ENCODE data around the gene NUP210L. TPM values are rescaled to one million over a fixed set of nuclear protein-coding genes. Genes with fewer than 3 reads are reported as not detected.
A peak's percentile ranks its signal among the peaks of the same experiment; 100 is the strongest.

NUP210L gene
- total and polyA plus RNA-seq, 9 of the 15 experiments (the other 6 are each of a cell fraction or from before 2014, with no cell fraction given) = 0.01 to 0.04 TPM; not detected in 7

GRCh38 chr1:154178911-154179811 lies 24.3 kb upstream of the NUP210L start:
- Histone ChIP-seq H3K9ac (ENCODE audit: insufficient read depth in 1 of 2, low read depth in 2 of 2, low read length in 2 of 2) (peak overlapping the region; percentile 50 to 82), H3K9me1 (ENCODE audit: control insufficient read depth, insufficient read depth, low read length) (no peaks in the 10 kb centered on the region), H3K4me1 (replicated peaks in 1 of 2; ENCODE audit: control insufficient read depth in 2 of 2, insufficient read depth in 2 of 2, low read length in 2 of 2) (peaks cover 27 to 40% of the 10 kb centered on the region in 2 experiments), H3K79me2 (ENCODE audit: control insufficient read depth, insufficient read depth, low read length) (peaks cover 87% of the 10 kb centered on the region), H3K4me3 (peak overlapping the region; percentile 17; the same call in 1 of the 2 replicates), H3K4me2 (ENCODE audit: insufficient read depth, low read length) (peak overlapping the region; percentile 74), H3K27ac (ENCODE audit: extremely low read depth, low read depth, low read length) (peak overlapping the region; percentile 65), H3K36me3 (ENCODE audit: control insufficient read depth, insufficient read depth, low read length) (peaks cover 68% of the 10 kb centered on the region), H3K9me3 (replicated peaks; ENCODE audit: control insufficient read depth, insufficient read depth, low read depth, low read length) (no peaks in the 10 kb centered on the region; the same call in 1 of the 2 replicates), H3K27me3 (ENCODE audit: control insufficient read depth in 2 of 2, insufficient read depth in 2 of 2, low read length in 2 of 2) (no peaks in the 10 kb centered on the region), H4K20me1 (replicated peaks; ENCODE audit: control insufficient read depth, insufficient read depth, low read length) (peaks cover 55% of the 10 kb centered on the region), H2AFZ (ENCODE audit: low read depth, low read length) (no peak overlapping the region)
- intact Hi-C loops (cut with micrococcal nuclease) (no loop called here), in situ Hi-C loops (cut with MboI) (no loop called here)
- FAIRE-seq = peak; percentile 70
- BruUV-seq (replicated peaks) = no TSS peak
- peak; percentile 49 for ATAC-seq
- 29% methylated on average over 9 of the region's 10 CpGs for WGBS (ENCODE audit: insufficient coverage, low coverage, missing lambda C conversion rate)
- POLR2A ChIA-PET = interaction anchor here (0.5 to 3.9 kb wide), 8 partner anchors 9 to 415 kb away, joined by 3 to 22 read pairs (median 6); partner anchors contain the start of gene RPS27
- DNase-seq (ENCODE audit: extremely low read depth in 1 of 4, low spot score in 3 of 4) = peak in 2 of 4 experiments; percentile 60 to 72
- CTCF ChIA-PET (ENCODE audit: low intra/inter-chr PET ratio) = no interaction called here
- TF ChIP-seq SIN3A (IDR thresholded peaks at IDR 0.05; ENCODE audit: borderline replicate concordance in 2 of 2, control insufficient read depth in 1 of 2, low read depth in 2 of 2, low read length in 2 of 2) = no peak
- TF ChIP-seq HMBOX1 (IDR thresholded peaks at IDR 0.05) = peak; percentile 88
- no peak for TF ChIP-seq ZHX1 (conservative IDR thresholded peaks at IDR 0.05; ENCODE audit: low read length)
- TF ChIP-seq ARID1B (IDR thresholded peaks at IDR 0.05) = peak; percentile 15; the same call in 1 of the 2 replicates
- TF ChIP-seq FOXK2 (conservative IDR thresholded peaks at IDR 0.05 in 1 of 2, IDR thresholded peaks at IDR 0.05 in 1 of 2; ENCODE audit: low read depth in 2 of 2) = peak; percentile 74 to 79; a peak in 3 of 4 replicates
- TF ChIP-seq HSF4 (CRISPR knock-in tag; IDR thresholded peaks at IDR 0.05; ENCODE audit: borderline replicate concordance) = no peak
- no peak for TF ChIP-seq BCL6 (CRISPR knock-in tag; IDR thresholded peaks at IDR 0.05)
- TF ChIP-seq MLX (CRISPR knock-in tag; conservative IDR thresholded peaks at IDR 0.05) = no peak
- peak in 1 of 2 experiments; percentile 72; a peak in 2 of 4 replicates for TF ChIP-seq FOXA3 (CRISPR knock-in tag; conservative IDR thresholded peaks at IDR 0.05 in 1 of 2, IDR thresholded peaks at IDR 0.05 in 1 of 2)
- TF ChIP-seq SOX6 (IDR thresholded peaks at IDR 0.05) = peak; percentile 10; the same call in 1 of the 2 replicates
- peak; percentile 57 for TF ChIP-seq NFIC (IDR thresholded peaks at IDR 0.05)
- TF ChIP-seq STAT5A (IDR thresholded peaks at IDR 0.05; ENCODE audit: borderline replicate concordance, low read length) = no peak
- no peak for TF ChIP-seq PTRF (tag; IDR thresholded peaks at IDR 0.05)
- 0 out of 4 replicates have a peak, but pooled peaks of 1 of the 2 experiments have one; percentile 2 for TF ChIP-seq RAD21 (CRISPR knock-in tag; conservative IDR thresholded peaks at IDR 0.05 in 1 of 2, IDR thresholded peaks at IDR 0.05 in 1 of 2)
- peak; percentile 27 for TF ChIP-seq HNRNPLL (IDR thresholded peaks at IDR 0.05; ENCODE audit: low read depth, low read length, poor library complexity, severe bottlenecking)
- no peak for TF ChIP-seq GATAD2A (IDR thresholded peaks at IDR 0.05)

All from K562 (cell line).